GM18907 (cell line): Measurements from ENCODE around the gene GAPDHS.

Experiments
- ATAC-seq: cut with Tn5 transposase; IDR thresholded peaks from one replicate; pipeline ENCODE4 v1.9.1; 2021; ENCODE audit warnings: mild to moderate bottlenecking, moderate library complexity; ENCODE audit not compliant: unreplicated experiment

Gene GAPDHS

GRCh38 chr19:35534803-35535480 is 1.7 kb downstream of the GAPDHS start:
- no peak for ATAC-seq

- no peak for ATAC-seq
Measured at GRCh38 chr19:35539314-35539713, 6.1 kb downstream of the GAPDHS start.

GRCh38 chr19:35539850-35540249 is 6.6 kb downstream of the GAPDHS start:
- no peak for ATAC-seq

GRCh38 chr19:35540356-35540927 is 7.2 kb downstream of the GAPDHS start:
- ATAC-seq: no peak

GRCh38 chr19:35542209-35542608 is 9.0 kb downstream of the GAPDHS start:
- no peak for ATAC-seq

GRCh38 chr19:35543280-35544109 is 10.2 kb downstream of the GAPDHS start:
- no peak for ATAC-seq

GRCh38 chr19:35544110-35544802 is 11.0 kb downstream of the GAPDHS start:
- no peak for ATAC-seq

- ATAC-seq: peak; percentile 73
Measured at GRCh38 chr19:35545001-35545854, 12.0 kb downstream of the GAPDHS start, which contains the start of gene TMEM147. Gene TMEM147 (plus strand): TSS chr19:35545626. CDS start chr19:35545740, 114 bp downstream.

GRCh38 chr19:35545855-35546381 is 12.7 kb downstream of the GAPDHS start:
- ATAC-seq: peak; percentile 43

GRCh38 chr19:35546532-35546931 is 13.3 kb downstream of the GAPDHS start:
- ATAC-seq: no peak

GRCh38 chr19:35549174-35549788 is 16.0 kb downstream of the GAPDHS start:
- ATAC-seq: no peak

- ATAC-seq: no peak
Measured at GRCh38 chr19:35549879-35550523, 16.7 kb downstream of the GAPDHS start.

GRCh38 chr19:35551091-35551810 is 18.0 kb downstream of the GAPDHS start:
- no peak for ATAC-seq

- no peak for ATAC-seq
Measured at GRCh38 chr19:35552534-35553384, 19.5 kb downstream of the GAPDHS start.

GRCh38 chr19:35553385-35554000 is 20.2 kb downstream of the GAPDHS start:
- no peak for ATAC-seq

GRCh38 chr19:35554076-35554475 is 20.8 kb downstream of the GAPDHS start:
- ATAC-seq: no peak
